HK-2 (cell line): ENCODE measurements around the gene AGMO.

Experiments
- DNase-seq: peaks from one replicate; pipeline ENCODE4 v3.0.0-alpha.2; 2018; ENCODE audit not compliant: unreplicated experiment

The AGMO gene

DNA sequence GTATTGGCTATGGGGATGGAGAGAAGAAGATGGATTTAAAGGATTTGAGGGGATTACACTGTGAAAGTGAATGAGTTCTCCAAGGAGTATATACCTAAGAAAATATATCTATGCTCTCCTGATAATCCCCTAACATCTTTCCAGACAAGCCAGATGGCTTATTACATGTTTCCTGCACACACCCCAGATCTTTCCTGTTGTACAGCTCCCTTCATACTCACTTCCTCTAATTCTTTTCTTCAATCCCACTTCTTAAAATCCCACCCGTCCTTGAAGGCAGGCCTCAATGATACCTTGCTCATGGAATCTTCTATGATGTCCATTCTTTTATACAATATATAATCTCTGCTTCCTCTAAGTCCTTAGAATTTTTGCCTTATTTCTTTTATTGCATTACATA is 342.1 kb downstream of the AGMO start:
- no peak for DNase-seq

DNA sequence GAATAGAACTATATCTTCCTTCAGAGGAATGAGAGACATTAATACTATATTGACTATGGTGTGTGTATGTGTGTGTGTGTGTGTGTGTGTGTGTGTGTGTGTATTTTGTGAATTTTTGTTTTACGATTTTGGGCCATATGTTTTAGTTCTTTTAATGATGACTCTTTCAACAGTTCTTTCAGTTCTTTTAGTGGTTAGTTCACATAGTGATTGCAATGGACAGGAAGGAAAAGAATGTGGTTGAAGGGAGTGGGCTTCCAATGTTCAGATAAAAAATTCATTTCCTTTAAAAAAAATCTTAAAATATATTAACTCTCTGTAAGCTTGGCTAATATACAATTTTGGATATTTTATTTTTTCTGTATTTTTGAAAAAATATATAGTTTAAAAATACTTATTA is 343.6 kb downstream of the AGMO start:
- no peak for DNase-seq

DNA sequence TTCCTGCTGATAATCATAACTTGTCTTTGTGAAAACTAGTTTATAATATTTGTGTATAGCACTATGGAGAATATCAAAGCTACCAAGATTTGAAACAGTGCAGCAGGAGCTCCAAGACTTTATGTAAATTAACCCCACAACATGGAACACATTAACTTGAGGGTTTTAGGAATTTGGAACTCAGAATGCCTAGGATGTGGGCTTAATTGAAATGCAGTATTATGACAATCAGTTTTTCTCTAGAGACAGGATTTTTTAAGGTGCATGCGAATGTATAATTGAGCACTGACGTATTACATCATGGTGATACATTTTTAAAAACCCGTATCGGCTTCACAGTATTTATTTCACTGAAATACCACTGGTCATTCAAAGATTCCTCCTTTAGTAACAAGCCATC is 346.2 kb downstream of the AGMO start:
- no peak for DNase-seq

DNA sequence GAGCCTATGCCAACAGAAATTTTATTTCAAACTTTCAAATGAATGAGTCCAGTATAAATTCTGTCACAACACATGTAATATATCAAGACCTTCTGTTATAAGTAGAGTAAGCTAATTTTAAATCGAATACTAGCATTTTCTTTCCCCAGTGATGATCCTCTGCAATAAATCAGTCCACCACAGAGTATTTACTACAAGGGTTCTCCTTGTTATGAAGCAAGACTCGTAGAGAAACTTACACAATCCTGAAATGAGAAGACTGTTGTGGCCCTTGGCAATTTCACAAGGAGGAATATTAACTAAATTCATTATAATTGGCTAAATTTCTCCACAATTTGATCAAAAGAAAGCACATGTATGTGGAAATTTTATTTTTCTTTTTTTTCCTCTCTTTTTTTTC is 346.8 kb downstream of the AGMO start:
- DNase-seq, result no peak

DNA sequence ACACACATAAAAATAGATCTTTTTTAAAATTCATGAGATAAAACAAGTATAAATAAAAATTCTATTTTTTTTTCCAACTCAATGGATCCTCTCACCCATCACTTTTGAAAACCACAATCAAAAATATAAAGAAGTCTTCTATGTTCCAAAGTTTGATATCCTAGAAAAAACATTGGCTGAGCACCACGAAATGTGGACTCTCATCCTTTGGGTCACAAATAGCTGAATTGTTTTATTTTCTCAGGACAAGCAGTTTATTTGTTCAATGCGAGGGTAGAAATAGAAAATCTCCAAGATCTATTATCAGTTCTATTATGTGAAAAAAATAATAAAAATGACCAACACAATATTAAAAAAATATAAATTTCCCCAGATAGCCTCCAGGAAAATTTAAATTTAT is 348.7 kb downstream of the AGMO start:
- no peak for DNase-seq

DNA sequence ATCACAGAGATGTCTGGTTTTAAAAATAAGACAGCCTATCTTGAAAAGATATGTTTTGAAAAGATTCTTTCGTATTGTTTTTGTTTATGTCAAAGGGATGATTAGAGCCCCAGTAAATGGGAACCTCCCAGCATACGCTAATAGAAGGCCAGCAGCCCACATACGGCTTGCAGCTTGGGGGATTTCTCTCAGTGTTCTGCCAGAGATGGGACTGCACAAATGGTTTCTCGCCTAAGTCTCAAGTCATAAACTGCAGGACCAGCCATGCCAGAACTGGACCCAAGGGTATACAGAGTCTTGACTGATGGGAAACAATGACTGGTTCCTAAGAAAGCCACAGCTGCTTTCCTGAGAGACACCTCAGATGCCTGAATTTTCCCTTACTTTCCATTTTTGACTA is 352.4 kb downstream of the AGMO start:
- no peak for DNase-seq

DNA sequence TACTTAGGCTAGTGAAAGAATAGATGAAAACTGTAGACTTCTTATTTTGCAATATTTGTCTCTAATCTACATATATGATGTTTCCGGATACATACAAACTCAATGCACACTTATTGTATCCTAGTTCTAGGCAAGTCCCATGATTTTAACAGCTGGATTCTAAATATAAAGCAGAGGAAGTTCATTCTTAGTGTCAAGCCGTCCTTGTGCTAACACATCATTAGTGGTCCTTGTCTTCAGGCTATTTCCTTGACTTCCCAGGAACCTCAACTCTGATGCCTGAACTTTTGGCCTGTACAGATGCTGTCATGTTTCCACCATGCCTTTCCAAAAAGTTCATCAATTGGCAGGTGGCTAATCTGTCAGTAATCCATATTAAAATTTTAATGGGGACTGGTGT is 357.4 kb downstream of the AGMO start:
- DNase-seq, result no peak

DNA sequence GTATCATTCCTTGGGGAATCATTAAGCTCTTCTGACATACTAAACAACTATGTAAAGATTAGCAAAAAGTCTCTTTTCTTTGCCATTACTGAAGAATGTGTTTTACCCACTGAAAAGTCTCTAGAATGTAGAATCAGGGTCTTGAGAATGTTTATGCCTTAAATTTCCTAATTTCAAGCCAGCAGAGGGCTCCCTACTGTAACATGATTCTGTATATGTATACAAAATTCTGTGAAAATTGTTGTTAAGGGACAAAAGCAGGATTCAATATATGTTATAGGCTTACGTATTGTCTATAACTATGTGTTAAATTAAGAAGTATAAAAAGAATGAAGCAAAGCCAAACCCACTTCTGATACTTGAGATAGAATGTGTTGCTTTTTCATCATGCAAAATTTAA is 362.3 kb downstream of the AGMO start:
- no peak for DNase-seq

DNA sequence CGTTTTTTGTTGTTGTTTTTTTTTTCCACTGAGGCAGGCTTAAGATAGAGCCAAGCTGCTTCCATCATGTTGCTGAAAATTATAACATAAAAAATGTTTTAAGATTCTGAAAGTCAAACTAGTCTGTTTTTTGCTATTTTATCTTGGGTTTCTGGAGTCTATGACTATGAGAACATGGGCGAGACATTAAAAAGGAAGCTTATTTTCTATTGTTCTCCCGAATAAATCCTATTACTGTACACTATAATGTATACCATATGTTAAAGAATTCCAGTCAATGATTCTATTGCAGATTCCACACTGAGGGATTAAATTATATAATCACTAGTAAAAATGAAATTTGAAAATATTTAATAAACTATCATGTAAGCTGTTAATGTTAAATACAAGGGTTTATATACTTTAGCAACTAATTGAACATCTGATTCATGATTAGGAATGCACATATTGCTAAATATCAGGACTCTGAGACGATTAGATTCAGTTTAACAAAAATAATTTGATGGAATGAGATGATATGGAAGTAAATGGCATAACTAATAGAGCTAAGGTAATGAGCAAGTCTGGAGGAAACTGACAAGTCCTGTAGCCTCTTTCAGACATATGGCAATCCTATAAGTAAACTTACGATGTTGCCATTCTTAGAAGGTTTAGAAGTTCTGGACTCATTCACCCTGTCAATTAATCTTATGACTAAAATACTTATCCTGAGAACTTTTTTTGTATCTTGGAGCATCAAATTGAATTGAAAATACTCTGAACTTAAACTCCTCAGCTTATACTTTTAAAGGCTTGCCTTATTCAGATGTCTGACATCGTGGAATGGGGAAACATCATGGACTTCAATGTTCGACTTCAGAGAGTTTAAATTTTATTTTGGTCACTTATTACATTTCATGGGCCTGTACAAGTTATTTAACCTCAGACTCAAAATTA is 364.5 kb downstream of the AGMO start:
- no peak for DNase-seq

DNA sequence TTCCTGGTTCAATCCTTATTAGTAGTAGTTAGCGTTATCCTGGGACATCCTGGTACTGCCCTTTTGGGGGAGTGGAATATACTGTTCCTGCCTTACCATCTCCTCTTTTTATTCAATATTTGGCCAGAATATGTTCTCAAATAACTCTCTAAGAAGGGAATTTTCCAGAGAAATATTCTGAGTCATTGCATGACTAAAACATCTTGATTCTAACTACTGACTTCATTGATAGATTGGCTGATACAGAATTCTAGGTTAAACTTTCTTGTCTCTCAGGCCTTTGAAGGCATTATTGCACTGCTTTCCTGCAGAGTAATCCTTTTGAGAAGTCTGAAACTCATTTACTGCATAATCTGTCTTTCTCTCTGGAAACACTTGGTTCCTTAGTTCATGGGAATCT is 383.8 kb downstream of the AGMO start:
- no peak for DNase-seq

DNA sequence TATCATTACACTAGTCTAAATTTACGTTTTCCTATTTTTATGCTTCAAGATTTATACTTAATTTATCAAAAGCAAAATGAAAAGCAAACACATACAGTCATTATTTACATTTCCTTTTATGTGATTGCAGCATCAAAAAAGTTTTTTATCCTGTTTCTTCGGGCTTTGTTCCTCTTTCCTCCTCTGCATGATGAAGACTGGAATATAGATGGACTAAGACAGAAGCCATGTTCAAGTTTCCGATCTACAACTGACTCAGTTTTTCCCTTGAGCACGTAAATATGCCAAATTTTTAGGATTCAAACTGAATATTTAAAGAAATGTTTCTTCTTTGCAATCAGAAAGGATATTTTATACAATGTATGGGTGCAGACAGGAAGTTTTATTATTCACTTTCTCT is 385.7 kb downstream of the AGMO start:
- DNase-seq, result no peak

DNA sequence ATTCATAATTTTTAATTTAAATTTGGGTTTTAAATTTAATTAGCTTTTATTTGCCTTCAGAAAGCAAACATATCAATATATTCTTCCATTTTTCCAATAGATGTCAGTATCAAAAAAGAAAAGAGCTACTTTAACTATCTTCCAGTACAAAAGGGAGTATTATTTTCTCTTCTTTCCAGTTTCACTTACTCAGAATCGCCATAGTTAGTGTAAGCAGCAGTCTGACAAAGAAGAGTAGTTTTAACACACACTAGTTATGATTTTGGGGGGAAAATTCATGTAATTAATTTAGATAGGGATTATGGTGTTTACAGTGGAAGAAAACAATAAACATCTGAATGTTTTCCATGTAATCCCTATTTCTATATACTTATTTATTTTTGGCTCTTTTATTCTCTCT is 386.7 kb downstream of the AGMO start:
- DNase-seq, result no peak

DNA sequence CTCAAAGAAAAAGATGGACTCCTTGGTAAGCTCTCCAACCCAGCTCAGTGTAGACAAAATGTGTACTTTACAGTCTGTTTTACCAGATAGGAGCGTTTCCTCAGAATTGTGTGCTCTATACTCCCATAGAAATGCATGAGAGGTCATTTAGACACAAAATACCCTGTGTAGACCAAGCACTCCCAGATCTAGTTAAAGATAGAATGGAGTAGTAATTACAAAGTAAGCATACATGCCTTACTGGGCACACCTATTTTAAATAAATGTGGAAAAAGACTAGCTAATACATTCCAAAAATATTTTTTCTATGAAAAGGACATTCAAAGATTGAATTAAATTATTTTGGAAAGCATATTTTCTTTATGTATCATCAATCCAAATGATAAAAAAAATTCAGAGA is 387.3 kb downstream of the AGMO start:
- DNase-seq, result no peak

DNA sequence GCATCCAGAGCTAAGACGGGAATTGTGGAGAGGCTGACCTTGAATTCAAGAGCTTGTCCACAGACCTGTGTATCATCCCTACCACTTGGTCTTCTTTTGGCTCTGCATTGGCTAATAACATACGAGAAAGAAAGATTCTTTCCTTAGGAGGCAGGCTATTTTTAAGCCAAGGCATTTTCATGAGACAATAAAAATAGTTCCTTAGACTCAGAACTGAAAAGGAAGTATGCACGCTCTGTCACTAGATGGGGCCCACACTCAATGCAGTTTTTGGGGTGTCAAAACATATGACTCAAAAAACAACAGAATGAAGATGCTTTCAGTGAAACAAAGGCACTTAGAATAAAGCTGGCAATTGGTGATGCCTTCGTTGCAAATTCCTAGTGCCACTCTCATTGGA is 393.3 kb downstream of the AGMO start:
- no peak for DNase-seq

DNA sequence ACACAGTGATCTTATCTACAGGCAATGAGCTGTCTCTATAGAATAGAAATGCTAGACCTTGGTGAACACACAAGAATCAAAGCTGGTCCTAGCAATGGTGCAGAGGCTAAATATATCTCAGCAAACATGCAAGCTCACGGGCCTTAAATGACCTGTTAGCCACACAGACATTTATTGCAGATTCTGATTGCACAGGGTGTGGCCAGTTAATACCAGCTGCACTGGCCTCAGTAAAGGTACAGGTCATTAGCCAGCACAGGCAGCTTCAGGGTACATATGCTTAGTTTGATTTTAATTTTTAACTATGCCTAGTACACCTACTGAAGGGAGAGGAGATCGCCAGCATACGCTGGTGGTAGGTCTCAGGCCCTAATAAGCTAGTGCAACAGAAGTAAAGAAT is 393.9 kb downstream of the AGMO start:
- DNase-seq, result no peak

DNA sequence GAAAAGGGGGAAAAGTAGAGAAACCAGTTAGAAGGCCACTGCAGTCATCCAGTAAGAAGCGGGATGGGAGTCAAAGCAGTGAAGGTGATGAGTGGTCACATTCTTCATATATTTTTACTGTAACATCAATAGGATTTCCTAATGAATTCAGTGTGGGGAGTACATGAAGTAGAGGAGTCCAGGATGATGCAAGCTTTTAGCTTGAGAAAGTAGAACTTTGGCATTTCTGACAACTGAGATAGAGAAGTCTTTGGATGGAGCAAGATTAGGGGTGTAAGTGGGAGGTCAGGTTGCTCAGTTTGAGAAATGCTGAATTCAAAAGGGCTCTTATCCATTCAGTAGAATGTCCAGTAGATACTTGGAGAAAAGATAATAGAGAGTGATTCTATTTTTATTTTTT is 395.2 kb downstream of the AGMO start:
- no peak for DNase-seq

DNA sequence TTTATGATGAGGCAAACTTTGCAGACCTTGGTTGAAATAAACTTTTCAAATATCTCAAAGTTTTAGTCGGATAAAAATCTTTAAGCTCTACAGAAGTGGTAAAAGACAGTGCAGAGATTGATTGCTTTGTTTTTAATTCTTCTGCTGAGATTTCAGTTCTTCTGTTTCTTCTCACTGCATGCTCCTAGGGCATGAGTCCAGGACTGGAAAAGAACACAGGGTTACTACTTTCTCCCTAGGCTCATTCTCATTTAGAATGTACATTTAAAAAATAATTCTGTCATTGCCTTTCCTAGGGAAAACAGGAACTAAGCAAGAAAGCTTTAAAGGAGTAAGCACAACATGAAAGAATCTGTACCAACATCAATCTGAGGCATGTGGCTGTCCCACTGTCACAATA is 402.6 kb downstream of the AGMO start:
- DNase-seq, result no peak

DNA sequence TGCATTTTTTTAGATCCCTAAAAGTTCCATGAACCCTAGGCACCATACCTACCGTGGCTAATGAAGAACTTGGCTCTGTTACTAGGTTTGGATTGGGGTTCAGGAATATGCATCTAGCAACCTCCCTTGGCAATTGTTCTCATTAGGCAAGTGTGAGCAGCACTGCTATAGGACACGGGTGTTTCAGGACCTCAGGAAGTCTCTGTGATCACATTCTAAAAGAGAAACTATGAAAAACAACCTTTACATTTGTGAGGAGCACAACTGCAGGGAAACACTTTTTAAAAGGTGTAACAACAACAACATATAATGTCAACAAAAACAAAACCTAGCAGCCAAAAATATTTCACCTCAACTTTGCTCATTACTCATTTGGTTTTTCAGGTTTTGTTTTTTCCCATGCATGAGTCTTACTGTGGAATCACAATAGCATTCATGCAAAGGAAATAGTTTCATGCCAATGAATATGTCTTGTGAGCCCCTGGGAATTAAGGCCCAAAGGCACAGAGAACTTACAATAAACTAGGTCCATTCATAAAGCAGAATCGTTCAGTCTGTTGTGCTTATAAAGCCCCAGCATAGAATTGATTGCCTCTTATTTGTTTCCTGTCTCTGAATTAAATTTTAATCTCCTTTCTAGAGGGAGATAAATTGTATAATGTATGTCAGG is 403.5 kb downstream of the AGMO start:
- no peak for DNase-seq
